ENCODE data around the gene GREB1L. TPM values are rescaled to one million over a fixed set of nuclear protein-coding genes. Genes with fewer than 3 reads are reported as not detected.

Gene GREB1L
- total and polyA plus RNA-seq, 2 experiments from 2014 or later = 14.0 to 16.8 TPM

DNA sequence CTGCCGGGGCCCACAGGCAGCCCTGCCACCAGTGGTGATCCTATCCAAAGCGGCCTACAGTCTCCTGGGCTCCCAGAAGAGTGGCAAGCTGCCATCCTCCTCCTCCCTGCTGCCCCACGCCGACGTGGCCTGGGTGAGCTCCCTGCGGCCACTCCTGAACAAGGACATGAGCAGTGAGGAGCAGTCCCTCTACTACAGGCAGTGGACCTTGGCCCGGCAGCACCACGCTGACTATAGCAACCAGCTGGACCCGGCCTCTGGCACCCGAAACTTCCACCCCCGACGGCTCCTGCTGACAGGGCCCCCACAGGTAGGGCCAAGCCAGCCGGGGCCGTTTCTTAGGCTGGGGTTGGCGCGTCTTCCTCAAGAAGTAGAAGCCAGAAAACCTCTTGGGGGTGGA, 258.0 kb downstream of the GREB1L start:
- H3K79me2 ChIP-seq = no peaks in the 10 kb centered on the region
- TF ChIP-seq EZH2phosphoT487 (IDR thresholded peaks at IDR 0.05; ENCODE audit: low read depth, severe bottlenecking, unreplicated experiment) (no peak), EZH2 (IDR thresholded peaks at IDR 0.05; ENCODE audit: borderline replicate concordance) (no peak)
- TF ChIP-seq, protein P1, sequence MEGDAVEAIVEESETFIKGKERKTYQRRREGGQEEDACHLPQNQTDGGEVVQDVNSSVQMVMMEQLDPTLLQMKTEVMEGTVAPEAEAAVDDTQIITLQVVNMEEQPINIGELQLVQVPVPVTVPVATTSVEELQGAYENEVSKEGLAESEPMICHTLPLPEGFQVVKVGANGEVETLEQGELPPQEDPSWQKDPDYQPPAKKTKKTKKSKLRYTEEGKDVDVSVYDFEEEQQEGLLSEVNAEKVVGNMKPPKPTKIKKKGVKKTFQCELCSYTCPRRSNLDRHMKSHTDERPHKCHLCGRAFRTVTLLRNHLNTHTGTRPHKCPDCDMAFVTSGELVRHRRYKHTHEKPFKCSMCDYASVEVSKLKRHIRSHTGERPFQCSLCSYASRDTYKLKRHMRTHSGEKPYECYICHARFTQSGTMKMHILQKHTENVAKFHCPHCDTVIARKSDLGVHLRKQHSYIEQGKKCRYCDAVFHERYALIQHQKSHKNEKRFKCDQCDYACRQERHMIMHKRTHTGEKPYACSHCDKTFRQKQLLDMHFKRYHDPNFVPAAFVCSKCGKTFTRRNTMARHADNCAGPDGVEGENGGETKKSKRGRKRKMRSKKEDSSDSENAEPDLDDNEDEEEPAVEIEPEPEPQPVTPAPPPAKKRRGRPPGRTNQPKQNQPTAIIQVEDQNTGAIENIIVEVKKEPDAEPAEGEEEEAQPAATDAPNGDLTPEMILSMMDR (IDR thresholded peaks at IDR 0.05; ENCODE audit: poor library complexity) = no peak
- WGBS (ENCODE audit: low lambda C conversion rate, missing lambda C conversion rate) = 94% methylated on average over 14 of the region's 16 CpGs
- DNase-seq (ENCODE audit: low spot score) = no peak
- no peaks in the 10 kb centered on the region for H3K4me1 ChIP-seq (ENCODE audit: insufficient read depth)
- no peak overlapping the region for H3K4me3 ChIP-seq
- no peak overlapping the region for H3K4me2 ChIP-seq
- H4K20me1 ChIP-seq (ENCODE audit: insufficient read depth, poor library complexity, severe bottlenecking) = no peaks in the 10 kb centered on the region
- no peaks in the 10 kb centered on the region for H3K27me3 ChIP-seq
- no peak overlapping the region for H3K27ac ChIP-seq
- H3K9me3 ChIP-seq (ENCODE audit: low read depth) = no peaks in the 10 kb centered on the region
- H3K36me3 ChIP-seq (replicated peaks; ENCODE audit: insufficient read depth, low read depth) = no peaks in the 10 kb centered on the region
- no peaks in the 10 kb centered on the region for H3K9me2 ChIP-seq (replicated peaks; ENCODE audit: insufficient read depth)
- no peak overlapping the region for H2AFZ ChIP-seq

DNA sequence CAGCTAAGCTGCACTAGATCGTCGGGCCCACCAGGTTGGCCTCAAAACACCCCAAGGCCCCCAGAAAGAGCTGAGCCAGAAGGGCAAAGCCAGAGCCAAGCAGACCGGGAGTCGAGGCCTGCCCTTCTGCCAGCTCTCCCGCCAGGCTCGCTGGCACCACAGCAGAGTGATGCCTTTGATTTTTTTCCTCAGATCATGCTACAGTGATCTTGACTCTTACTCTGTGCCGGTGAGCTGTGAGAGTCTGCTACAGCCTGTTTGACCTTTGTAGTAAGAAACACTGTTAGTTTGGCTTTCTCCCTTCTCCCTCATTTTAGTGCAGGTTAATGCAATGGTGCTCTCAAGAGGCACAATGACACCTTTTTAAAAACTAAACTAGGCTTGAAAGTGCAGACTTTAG, 260.6 kb downstream of the GREB1L start:
- Histone ChIP-seq H4K20me1 (ENCODE audit: insufficient read depth, poor library complexity, severe bottlenecking) (no peaks in the 10 kb centered on the region), H3K4me3 (no peak overlapping the region), H3K9me2 (replicated peaks; ENCODE audit: insufficient read depth) (no peaks in the 10 kb centered on the region), H3K79me2 (no peaks in the 10 kb centered on the region), H3K27me3 (no peaks in the 10 kb centered on the region), H3K4me1 (ENCODE audit: insufficient read depth) (no peaks in the 10 kb centered on the region), H3K4me2 (no peak overlapping the region), H2AFZ (no peak overlapping the region), H3K36me3 (replicated peaks; ENCODE audit: insufficient read depth, low read depth) (no peaks in the 10 kb centered on the region), H3K27ac (no peak overlapping the region), H3K9me3 (ENCODE audit: low read depth) (no peaks in the 10 kb centered on the region)
- 96% methylated on average over 7 of the region's 7 CpGs for WGBS (ENCODE audit: low lambda C conversion rate, missing lambda C conversion rate)
- no peak for TF ChIP-seq EZH2 (IDR thresholded peaks at IDR 0.05; ENCODE audit: borderline replicate concordance)
- TF ChIP-seq EZH2phosphoT487 (IDR thresholded peaks at IDR 0.05; ENCODE audit: low read depth, severe bottlenecking, unreplicated experiment) = no peak
- TF ChIP-seq, protein P1 (IDR thresholded peaks at IDR 0.05; ENCODE audit: poor library complexity) = no peak
- DNase-seq (ENCODE audit: low spot score) = no peak

DNA sequence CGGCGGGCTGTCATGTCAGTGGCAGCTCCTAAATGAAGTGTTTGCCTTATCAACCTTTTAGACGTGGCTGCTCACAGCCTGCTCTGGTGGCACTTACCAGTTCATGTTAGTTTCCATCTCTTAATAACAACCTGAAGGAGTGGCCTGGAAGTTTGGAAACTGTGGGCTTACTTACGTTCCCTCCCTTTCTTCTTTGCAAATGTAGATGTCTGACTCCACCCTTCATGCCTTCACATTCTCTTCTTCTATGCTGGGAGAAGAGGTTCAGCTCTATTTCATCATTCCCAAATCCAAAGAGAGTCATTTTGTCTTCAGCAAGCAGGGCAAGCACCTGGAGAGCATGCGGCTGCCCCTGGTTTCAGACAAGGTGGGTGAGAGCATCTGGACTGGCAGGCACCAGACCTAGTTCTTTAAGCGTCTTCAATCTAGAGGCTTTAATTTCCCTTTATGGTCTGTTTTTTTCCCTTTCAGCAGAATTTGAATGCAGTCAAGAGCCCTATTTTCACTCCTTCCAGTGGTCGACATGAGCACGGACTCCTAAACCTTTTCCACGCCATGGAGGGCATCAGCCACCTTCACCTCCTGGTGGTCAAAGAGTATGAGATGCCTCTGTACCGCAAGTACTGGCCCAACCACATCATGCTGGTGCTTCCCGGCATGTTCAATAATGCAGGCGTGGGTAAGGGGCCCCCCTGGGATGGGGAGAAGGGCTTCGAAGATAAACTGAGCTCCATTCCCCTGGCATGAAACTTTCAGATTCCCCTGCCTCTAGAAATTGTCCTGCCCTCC, 266.1 kb downstream of the GREB1L start:
- Histone ChIP-seq H3K4me2 (no peak overlapping the region), H2AFZ (no peak overlapping the region), H4K20me1 (ENCODE audit: insufficient read depth, poor library complexity, severe bottlenecking) (no peaks in the 10 kb centered on the region), H3K27me3 (no peaks in the 10 kb centered on the region), H3K4me3 (no peak overlapping the region), H3K4me1 (ENCODE audit: insufficient read depth) (no peaks in the 10 kb centered on the region), H3K27ac (no peak overlapping the region), H3K9me2 (replicated peaks; ENCODE audit: insufficient read depth) (no peaks in the 10 kb centered on the region), H3K79me2 (no peaks in the 10 kb centered on the region), H3K9me3 (ENCODE audit: low read depth) (no peaks in the 10 kb centered on the region), H3K36me3 (replicated peaks; ENCODE audit: insufficient read depth, low read depth) (no peaks in the 10 kb centered on the region)
- DNase-seq (ENCODE audit: low spot score) = no peak
- 91% methylated on average over 13 of the region's 13 CpGs for WGBS (ENCODE audit: low lambda C conversion rate, missing lambda C conversion rate)
- TF ChIP-seq EZH2phosphoT487 (IDR thresholded peaks at IDR 0.05; ENCODE audit: low read depth, severe bottlenecking, unreplicated experiment) = no peak
- TF ChIP-seq, protein P1 (IDR thresholded peaks at IDR 0.05; ENCODE audit: poor library complexity) = no peak
- TF ChIP-seq EZH2 (IDR thresholded peaks at IDR 0.05; ENCODE audit: borderline replicate concordance) = no peak
